ENCODE data around the gene GPC6.

Gene GPC6

DNA sequence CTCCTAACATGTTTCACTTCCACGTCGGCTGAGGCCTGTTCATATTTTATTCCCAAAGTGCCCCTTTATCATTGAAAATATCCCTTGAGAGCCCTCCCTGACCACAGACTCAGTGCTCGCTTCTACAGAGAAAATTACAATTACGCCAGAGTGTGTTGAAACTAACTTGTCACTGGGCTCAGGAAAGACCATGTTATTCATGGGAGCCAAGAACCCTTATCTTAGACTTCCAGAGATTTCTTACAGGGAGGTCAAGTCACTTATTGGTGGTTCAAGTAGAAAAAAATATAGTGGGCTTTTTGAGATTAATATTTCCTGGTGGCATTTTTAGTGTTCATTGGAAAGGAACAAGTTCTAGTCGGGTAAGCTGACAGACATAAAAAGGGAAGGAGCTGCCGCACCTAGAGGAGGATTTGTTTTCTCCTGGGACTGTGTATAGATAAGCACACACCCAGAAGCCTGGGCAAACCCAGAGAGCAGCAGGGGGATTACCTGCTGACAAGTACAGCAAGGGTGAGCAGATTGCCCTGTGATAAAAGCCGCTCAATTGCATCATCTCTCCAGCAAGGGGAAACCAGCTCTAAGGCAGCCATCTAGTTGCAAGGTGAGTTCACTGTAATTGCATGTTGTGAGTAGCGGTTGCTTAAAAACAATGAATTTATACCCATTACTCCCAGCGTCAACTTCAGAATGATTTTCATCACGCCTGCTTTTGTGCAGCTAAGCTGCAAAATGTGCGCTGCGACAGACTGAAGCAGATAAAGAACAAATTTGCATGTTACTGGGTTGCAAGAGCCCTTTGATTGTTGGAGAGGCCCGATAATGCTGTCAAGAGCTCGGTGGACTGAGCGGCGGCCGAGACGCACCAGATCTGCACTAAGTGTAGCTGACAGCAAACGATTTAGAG lies 1206.7 kb downstream of the GPC6 start:
- in situ Hi-C loops (cut with HindIII; ENCODE audit: low sequenced_read_pairs) = no loop called here
- no peak for DNase-seq (ENCODE audit: low read depth)

DNA sequence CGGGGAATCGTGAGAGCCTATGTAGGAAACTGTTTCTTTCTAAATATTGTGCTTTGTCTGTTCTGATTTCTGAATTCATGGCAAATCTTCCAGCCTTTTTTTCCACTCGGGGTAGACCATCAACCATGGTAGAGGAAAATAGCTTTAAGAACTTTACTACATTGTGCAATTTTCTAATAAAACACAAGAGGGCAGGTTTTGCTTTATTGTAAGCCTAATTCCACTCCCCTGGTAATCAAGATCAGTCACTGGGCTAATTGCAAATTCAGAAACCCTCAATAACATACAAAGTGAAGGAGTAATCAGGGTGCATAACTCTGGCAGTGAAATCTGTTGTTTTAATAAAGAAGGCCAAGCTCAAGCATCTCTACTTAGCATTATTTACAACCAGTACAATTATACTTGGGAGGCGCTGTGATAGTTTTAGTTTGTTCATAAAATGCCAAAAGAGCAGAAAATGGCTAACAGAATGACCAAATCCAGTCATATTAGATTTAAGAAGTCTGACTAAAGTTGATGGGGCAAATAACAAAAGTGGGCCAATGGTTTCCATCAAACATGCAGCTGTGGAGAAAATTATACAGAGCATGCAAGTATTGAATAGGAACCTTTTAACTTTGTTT lies 1209.1 kb downstream of the GPC6 start:
- in situ Hi-C loops (cut with HindIII; ENCODE audit: low sequenced_read_pairs) = no loop called here
- no peak overlapping the region for H3K4me3 ChIP-seq (ENCODE audit: low read depth, low read length)
- DNase-seq (ENCODE audit: low read depth) = peak; percentile 55
- TF ChIP-seq, protein P1, sequence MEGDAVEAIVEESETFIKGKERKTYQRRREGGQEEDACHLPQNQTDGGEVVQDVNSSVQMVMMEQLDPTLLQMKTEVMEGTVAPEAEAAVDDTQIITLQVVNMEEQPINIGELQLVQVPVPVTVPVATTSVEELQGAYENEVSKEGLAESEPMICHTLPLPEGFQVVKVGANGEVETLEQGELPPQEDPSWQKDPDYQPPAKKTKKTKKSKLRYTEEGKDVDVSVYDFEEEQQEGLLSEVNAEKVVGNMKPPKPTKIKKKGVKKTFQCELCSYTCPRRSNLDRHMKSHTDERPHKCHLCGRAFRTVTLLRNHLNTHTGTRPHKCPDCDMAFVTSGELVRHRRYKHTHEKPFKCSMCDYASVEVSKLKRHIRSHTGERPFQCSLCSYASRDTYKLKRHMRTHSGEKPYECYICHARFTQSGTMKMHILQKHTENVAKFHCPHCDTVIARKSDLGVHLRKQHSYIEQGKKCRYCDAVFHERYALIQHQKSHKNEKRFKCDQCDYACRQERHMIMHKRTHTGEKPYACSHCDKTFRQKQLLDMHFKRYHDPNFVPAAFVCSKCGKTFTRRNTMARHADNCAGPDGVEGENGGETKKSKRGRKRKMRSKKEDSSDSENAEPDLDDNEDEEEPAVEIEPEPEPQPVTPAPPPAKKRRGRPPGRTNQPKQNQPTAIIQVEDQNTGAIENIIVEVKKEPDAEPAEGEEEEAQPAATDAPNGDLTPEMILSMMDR (IDR thresholded peaks at IDR 0.05; ENCODE audit: low read depth, low read length, missing control alignments) = peak; percentile 59

More for the DNA sequence above, 1206.7 kb downstream of the GPC6 start:
- H3K4me3 ChIP-seq (ENCODE audit: low read depth, low read length) = no peak overlapping the region
- TF ChIP-seq, protein P1 (IDR thresholded peaks at IDR 0.05; ENCODE audit: low read depth, low read length, missing control alignments) = no peak

DNA sequence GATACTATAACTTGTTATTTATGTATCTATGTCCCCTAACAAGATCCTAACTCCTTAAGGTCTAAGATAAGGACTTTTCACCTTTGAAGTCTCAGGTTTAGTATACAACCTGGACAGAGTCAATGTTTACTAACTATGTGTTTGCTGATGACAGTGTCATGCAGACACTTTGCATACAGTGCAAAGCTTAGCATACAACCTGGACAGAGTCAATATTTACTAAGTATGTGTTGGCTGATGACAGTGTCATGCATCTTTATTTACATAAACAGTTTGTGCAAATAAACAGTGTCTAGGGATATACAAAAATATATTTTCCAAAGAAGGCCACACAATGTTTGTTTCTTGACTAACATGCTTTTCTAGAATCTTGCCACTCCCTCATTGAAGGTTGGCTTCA lies 1218.2 kb downstream of the GPC6 start:
- in situ Hi-C loops (cut with HindIII; ENCODE audit: low sequenced_read_pairs) = no loop called here
- no peak for DNase-seq (ENCODE audit: low read depth)
- TF ChIP-seq, protein P1 (IDR thresholded peaks at IDR 0.05; ENCODE audit: low read depth, low read length, missing control alignments) = no peak
- H3K4me3 ChIP-seq (ENCODE audit: low read depth, low read length) = no peak overlapping the region

DNA sequence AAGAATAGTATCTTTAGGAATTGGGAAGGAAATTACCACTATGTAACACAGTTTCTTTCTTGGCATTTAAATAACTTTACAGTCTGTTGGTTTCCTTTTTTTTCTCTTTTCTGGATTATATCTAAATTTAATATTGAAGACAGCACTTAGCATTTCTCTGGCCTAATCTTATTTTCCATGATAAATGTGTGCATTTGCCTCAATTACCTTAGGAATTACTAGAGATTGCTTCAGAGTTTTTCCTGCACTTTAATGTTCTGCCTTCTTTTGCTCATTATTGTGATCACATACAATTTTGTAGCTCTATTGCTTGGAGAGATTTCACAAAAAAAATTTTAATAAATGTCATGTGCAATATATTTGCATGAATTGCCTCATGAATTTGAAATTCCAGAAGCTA lies 1227.7 kb downstream of the GPC6 start:
- TF ChIP-seq, protein P1 (IDR thresholded peaks at IDR 0.05; ENCODE audit: low read depth, low read length, missing control alignments) = no peak
- in situ Hi-C loops (cut with HindIII; ENCODE audit: low sequenced_read_pairs) = no loop called here
- no peak overlapping the region for H3K4me3 ChIP-seq (ENCODE audit: low read depth, low read length)

DNA sequence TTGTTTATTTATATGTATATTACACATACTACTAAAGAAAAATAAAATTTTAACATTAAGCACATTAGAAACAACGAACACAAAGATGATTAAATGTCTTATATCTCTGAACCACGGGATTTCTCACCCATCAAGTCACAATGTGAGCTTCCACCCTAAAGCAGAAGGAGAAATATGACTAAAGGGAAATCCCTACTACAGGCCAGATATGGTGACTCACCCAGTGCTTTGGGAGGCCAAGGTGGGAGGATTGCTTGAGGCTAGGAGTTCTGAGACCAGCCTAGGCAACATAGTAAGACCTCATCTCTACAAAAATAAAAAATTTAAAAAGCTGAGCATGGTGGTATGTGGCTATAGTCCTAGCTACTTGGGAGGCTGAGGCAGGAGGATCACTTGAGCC lies 1228.3 kb downstream of the GPC6 start:
- in situ Hi-C loops (cut with HindIII; ENCODE audit: low sequenced_read_pairs) = no loop called here
- DNase-seq (ENCODE audit: low read depth) = no peak
- no peak overlapping the region for H3K4me3 ChIP-seq (ENCODE audit: low read depth, low read length)
- TF ChIP-seq, protein P1 (IDR thresholded peaks at IDR 0.05; ENCODE audit: low read depth, low read length, missing control alignments) = no peak

More for the DNA sequence above, 1227.7 kb downstream of the GPC6 start:
- DNase-seq (ENCODE audit: low read depth) = no peak

DNA sequence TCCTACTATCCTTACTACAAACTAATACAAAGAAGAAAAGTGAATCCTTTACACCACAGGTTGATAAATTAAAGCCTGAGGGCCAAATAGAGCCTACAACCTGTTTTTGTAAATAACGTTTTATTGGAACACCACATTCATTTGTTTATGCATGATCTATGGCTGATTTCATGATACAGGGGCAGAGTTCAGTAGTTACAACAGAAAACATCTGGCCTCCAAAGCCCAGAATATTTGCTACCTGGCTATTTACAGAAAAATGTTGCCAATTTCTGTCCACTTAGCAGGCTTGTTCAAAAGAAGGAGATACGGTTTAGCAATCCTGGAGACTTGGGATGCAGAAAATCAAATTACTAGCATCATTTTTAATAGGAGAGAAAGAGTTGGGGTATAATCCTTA lies 1228.8 kb downstream of the GPC6 start:
- in situ Hi-C loops (cut with HindIII; ENCODE audit: low sequenced_read_pairs) = no loop called here
- DNase-seq (ENCODE audit: low read depth) = no peak
- no peak overlapping the region for H3K4me3 ChIP-seq (ENCODE audit: low read depth, low read length)
- TF ChIP-seq, protein P1 (IDR thresholded peaks at IDR 0.05; ENCODE audit: low read depth, low read length, missing control alignments) = no peak
